ENCODE measurements around the gene AMER3. TPM values are rescaled to one million over a fixed set of nuclear protein-coding genes. Genes with fewer than 3 reads are reported as not detected.

AMER3 gene
- total RNA-seq, 1 experiment from 2014 or later, result not detected

- no peaks in the 10 kb centered on the region for H3K4me1 Mint-ChIP-seq (ENCODE audit: insufficient read depth, unreplicated experiment)
- H3K27ac Mint-ChIP-seq (ENCODE audit: low read depth, unreplicated experiment), result no peak overlapping the region
- intact Hi-C loops (cut with micrococcal nuclease), result no loop called here
- TF ChIP-seq CTCF (IDR thresholded peaks at IDR 0.05; ENCODE audit: unreplicated experiment), result no peak
- CTCF ChIA-PET, result no interaction called here
- no peaks in the 10 kb centered on the region for H3K36me3 Mint-ChIP-seq (ENCODE audit: insufficient read depth, unreplicated experiment)
- DNase-seq (ENCODE audit: unreplicated experiment), result no peak
- peaks cover 17% of the 10 kb centered on the region for H3K27me3 Mint-ChIP-seq (ENCODE audit: insufficient read depth, unreplicated experiment)
- POLR2A ChIA-PET, result no interaction called here
- no peak overlapping the region for H3K4me3 Mint-ChIP-seq (ENCODE audit: unreplicated experiment)
- BruUV-seq (replicated peaks), result no TSS peak
- H3K9me3 Mint-ChIP-seq (ENCODE audit: unreplicated experiment), result no peaks in the 10 kb centered on the region
Measured at GRCh38 chr2:130766711-130767407, 11.5 kb downstream of the AMER3 start.

- Mint-ChIP-seq H3K27ac (ENCODE audit: low read depth, unreplicated experiment) (no peak overlapping the region), H3K27me3 (ENCODE audit: insufficient read depth, unreplicated experiment) (peaks cover 12% of the 10 kb centered on the region), H3K9me3 (ENCODE audit: unreplicated experiment) (no peaks in the 10 kb centered on the region), H3K4me1 (ENCODE audit: insufficient read depth, unreplicated experiment) (no peaks in the 10 kb centered on the region), H3K36me3 (ENCODE audit: insufficient read depth, unreplicated experiment) (no peaks in the 10 kb centered on the region), H3K4me3 (ENCODE audit: unreplicated experiment) (no peak overlapping the region)
- ChIA-PET POLR2A (no interaction called here), CTCF (no interaction called here)
- no TSS peak for BruUV-seq (replicated peaks)
- no peak for TF ChIP-seq CTCF (IDR thresholded peaks at IDR 0.05; ENCODE audit: unreplicated experiment)
- intact Hi-C loops (cut with micrococcal nuclease), result no loop called here
- DNase-seq (ENCODE audit: unreplicated experiment), result no peak
Measured at GRCh38 chr2:130767408-130767775, 12.1 kb downstream of the AMER3 start.

GRCh38 chr2:130768191-130768855 is 13.0 kb downstream of the AMER3 start:
- Mint-ChIP-seq H3K27ac (ENCODE audit: low read depth, unreplicated experiment) (no peak overlapping the region), H3K4me3 (ENCODE audit: unreplicated experiment) (no peak overlapping the region), H3K27me3 (ENCODE audit: insufficient read depth, unreplicated experiment) (peaks cover 12% of the 10 kb centered on the region), H3K9me3 (ENCODE audit: unreplicated experiment) (no peaks in the 10 kb centered on the region), H3K36me3 (ENCODE audit: insufficient read depth, unreplicated experiment) (no peaks in the 10 kb centered on the region), H3K4me1 (ENCODE audit: insufficient read depth, unreplicated experiment) (no peaks in the 10 kb centered on the region)
- intact Hi-C loops (cut with micrococcal nuclease), result no loop called here
- DNase-seq (ENCODE audit: unreplicated experiment), result no peak
- ChIA-PET CTCF (interaction anchor here (1.0 kb wide), 1 partner anchor 29 kb away, joined by 3 read pairs; no protein-coding TSS in a partner anchor), POLR2A (no interaction called here)
- BruUV-seq (replicated peaks), result no TSS peak
- TF ChIP-seq CTCF (IDR thresholded peaks at IDR 0.05; ENCODE audit: unreplicated experiment), result no peak

GRCh38 chr2:130769343-130769907 is 14.1 kb downstream of the AMER3 start:
- H3K27ac Mint-ChIP-seq (ENCODE audit: low read depth, unreplicated experiment), result no peak overlapping the region
- H3K9me3 Mint-ChIP-seq (ENCODE audit: unreplicated experiment), result no peaks in the 10 kb centered on the region
- intact Hi-C loops (cut with micrococcal nuclease), result no loop called here
- no peak for DNase-seq (ENCODE audit: unreplicated experiment)
- POLR2A ChIA-PET, result no interaction called here
- H3K27me3 Mint-ChIP-seq (ENCODE audit: insufficient read depth, unreplicated experiment), result peaks cover 12% of the 10 kb centered on the region
- no peaks in the 10 kb centered on the region for H3K4me1 Mint-ChIP-seq (ENCODE audit: insufficient read depth, unreplicated experiment)
- no peak overlapping the region for H3K4me3 Mint-ChIP-seq (ENCODE audit: unreplicated experiment)
- TF ChIP-seq CTCF (IDR thresholded peaks at IDR 0.05; ENCODE audit: unreplicated experiment), result no peak
- no peaks in the 10 kb centered on the region for H3K36me3 Mint-ChIP-seq (ENCODE audit: insufficient read depth, unreplicated experiment)
- CTCF ChIA-PET, result no interaction called here
- BruUV-seq (replicated peaks), result no TSS peak

All from MCF 10A (cell line).